ENCODE data around the gene CDK18.

CDK18 gene

GRCh38 chr1:205458777-205459566, 45.5 kb upstream of the CDK18 start:
- ChIA-PET POLR2A (ENCODE audit: low non-redundant PET) (no interaction called here), CTCF (interaction anchor here (0.5 to 3.6 kb wide), 7 partner anchors 9 to 426 kb away, joined by 3 to 27 read pairs (median 5); no protein-coding TSS in a partner anchor)
- no peak for DNase-seq (ENCODE audit: low spot score)
- TF ChIP-seq, protein P1, sequence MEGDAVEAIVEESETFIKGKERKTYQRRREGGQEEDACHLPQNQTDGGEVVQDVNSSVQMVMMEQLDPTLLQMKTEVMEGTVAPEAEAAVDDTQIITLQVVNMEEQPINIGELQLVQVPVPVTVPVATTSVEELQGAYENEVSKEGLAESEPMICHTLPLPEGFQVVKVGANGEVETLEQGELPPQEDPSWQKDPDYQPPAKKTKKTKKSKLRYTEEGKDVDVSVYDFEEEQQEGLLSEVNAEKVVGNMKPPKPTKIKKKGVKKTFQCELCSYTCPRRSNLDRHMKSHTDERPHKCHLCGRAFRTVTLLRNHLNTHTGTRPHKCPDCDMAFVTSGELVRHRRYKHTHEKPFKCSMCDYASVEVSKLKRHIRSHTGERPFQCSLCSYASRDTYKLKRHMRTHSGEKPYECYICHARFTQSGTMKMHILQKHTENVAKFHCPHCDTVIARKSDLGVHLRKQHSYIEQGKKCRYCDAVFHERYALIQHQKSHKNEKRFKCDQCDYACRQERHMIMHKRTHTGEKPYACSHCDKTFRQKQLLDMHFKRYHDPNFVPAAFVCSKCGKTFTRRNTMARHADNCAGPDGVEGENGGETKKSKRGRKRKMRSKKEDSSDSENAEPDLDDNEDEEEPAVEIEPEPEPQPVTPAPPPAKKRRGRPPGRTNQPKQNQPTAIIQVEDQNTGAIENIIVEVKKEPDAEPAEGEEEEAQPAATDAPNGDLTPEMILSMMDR (conservative IDR thresholded peaks at IDR 0.05; ENCODE audit: low read depth) = no peak
- no peak overlapping the region for H3K27ac ChIP-seq

DNA sequence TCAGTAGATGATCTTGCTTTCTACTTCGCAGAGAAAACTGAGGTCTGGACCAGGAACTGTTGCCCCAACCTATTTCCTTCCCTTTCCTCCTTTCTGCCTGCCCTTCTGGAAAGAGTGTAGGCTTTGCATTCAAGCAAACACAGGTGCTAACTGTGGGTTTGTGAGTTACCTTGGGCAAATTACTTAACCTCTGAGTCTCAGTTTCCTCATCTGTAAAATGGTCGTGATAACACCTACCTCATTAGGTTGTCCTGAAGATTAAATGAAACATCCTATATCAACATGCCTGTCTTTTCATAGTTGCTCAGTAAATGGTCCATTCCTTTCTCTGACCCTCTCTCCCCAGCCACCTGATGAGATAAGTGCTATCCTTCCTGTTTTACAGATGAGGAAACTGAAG, 39.1 kb upstream of the CDK18 start:
- ChIA-PET CTCF (interaction anchor here (1.5 kb wide), 1 partner anchor 27 kb away, joined by 6 read pairs; no protein-coding TSS in a partner anchor), POLR2A (ENCODE audit: low non-redundant PET) (no interaction called here)
- TF ChIP-seq, protein P1 (conservative IDR thresholded peaks at IDR 0.05; ENCODE audit: low read depth) = no peak
- DNase-seq (ENCODE audit: low spot score) = no peak
- H3K27ac ChIP-seq = no peak overlapping the region

GRCh38 chr1:205466595-205467220, 37.8 kb upstream of the CDK18 start:
- no peak overlapping the region for H3K27ac ChIP-seq
- no peak for DNase-seq (ENCODE audit: low spot score)
- CTCF ChIA-PET = interaction anchor here (0.7 to 1.5 kb wide), 5 partner anchors 19 to 193 kb away, joined by 3 to 6 read pairs (median 4); no protein-coding TSS in a partner anchor
- POLR2A ChIA-PET (ENCODE audit: low non-redundant PET) = interaction anchor here (0.6 kb wide), 1 partner anchor 37 kb away, joined by 4 read pairs; no protein-coding TSS in a partner anchor
- TF ChIP-seq, protein P1 (conservative IDR thresholded peaks at IDR 0.05; ENCODE audit: low read depth) = no peak

DNA sequence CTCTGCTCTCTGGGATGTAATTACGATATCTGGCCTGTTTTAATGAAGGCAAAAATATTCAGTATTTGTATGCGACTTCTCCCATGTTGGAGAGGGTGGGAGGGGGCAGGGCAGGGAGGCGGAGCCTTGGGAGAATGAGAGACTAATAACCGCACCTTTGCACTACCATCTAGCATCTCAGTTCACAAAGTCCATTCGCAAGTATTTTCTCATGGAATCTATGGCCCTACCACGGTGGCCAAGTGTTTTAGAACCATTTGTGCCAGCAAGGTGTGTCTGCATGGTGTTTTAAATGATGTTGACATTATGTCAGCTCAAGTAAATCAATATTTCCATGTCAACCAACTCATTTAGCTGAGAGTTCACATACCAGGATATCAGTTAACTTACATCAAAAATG, 34.3 kb upstream of the CDK18 start:
- TF ChIP-seq, protein P1 (conservative IDR thresholded peaks at IDR 0.05; ENCODE audit: low read depth) = no peak
- ChIA-PET POLR2A (ENCODE audit: low non-redundant PET) (no interaction called here), CTCF (interaction anchor here (3.0 kb wide), 1 partner anchor 15 kb away, joined by 14 read pairs; no protein-coding TSS in a partner anchor)
- no peak overlapping the region for H3K27ac ChIP-seq
- no peak for DNase-seq (ENCODE audit: low spot score)

- TF ChIP-seq, protein P1 (conservative IDR thresholded peaks at IDR 0.05; ENCODE audit: low read depth) = no peak
- CTCF ChIA-PET = interaction anchor here (1.0 to 1.1 kb wide), 2 partner anchors 12 to 717 kb away, joined by 3 to 6 read pairs; no protein-coding TSS in a partner anchor
- POLR2A ChIA-PET (ENCODE audit: low non-redundant PET) = no interaction called here
- no peak for DNase-seq (ENCODE audit: low spot score)
- H3K27ac ChIP-seq = no peak overlapping the region
These were observed 31.6 kb upstream of the CDK18 start for GRCh38 chr1:205472737-205473441.

DNA sequence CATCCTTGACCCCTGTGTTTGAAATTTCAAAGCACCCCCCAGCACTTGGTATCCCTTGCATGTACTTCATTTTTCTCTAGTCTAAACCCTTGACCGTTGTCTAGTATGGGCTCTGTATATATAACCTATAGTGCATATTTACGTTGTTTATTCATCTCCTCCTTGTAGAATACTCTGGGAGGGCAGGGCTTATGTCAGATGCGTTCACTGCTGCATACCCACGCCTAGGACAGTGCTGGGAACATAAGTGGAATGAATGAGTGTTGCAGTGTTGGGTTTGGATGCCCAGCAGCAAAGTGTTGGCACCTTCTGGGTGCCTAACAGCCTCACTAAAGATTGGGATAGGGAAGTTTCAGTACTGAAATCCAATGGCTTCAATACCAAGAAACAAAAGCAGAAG, 31.0 kb upstream of the CDK18 start:
- DNase-seq (ENCODE audit: low spot score) = no peak
- POLR2A ChIA-PET (ENCODE audit: low non-redundant PET) = no interaction called here
- CTCF ChIA-PET = interaction anchor here (1.0 to 1.1 kb wide), 2 partner anchors 12 to 717 kb away, joined by 3 to 6 read pairs; no protein-coding TSS in a partner anchor

More for the DNA sequence above, 31.0 kb upstream of the CDK18 start:
- H3K27ac ChIP-seq = no peak overlapping the region
- TF ChIP-seq, protein P1 (conservative IDR thresholded peaks at IDR 0.05; ENCODE audit: low read depth) = no peak

Data from RWPE1 (cell line).